Transverse colon (tissue), 4 donors: ENCODE data around the gene RGCC.

Source experiments
- POLR2A ChIP-seq: fragments of 450-650 bp; IDR thresholded peaks from one replicate; pipeline ENCODE4 v1.6.1; 2016; ENCODE audit warnings: antibody characterized with exemption, mild to moderate bottlenecking, moderate library complexity
- POLR2AphosphoS5 ChIP-seq, 3 donors: sonication (generic); formaldehyde crosslinking; IDR thresholded peaks; one replicate each; pipeline ENCODE4 v1.6.1; 2016; ENCODE audit warnings: antibody characterized with exemption in 3 of 3
- TF ChIP-seq, protein P1 (sequence below), 5 experiments: fragments of 200-600 bp in 3 of 5; fragments of 450-650 bp in 2 of 5; sonication (generic) in 3 of 5; IDR thresholded peaks; 1 replicate in 2 of 5; 2 replicates in 3 of 5; pipeline ENCODE4 v1.5.1; 2016 to 2017; ENCODE audit warnings: antibody characterized with exemption in 5 of 5, inconsistent platforms in 3 of 5, mild to moderate bottlenecking in 2 of 5, moderate library complexity in 1 of 5

DNA sequence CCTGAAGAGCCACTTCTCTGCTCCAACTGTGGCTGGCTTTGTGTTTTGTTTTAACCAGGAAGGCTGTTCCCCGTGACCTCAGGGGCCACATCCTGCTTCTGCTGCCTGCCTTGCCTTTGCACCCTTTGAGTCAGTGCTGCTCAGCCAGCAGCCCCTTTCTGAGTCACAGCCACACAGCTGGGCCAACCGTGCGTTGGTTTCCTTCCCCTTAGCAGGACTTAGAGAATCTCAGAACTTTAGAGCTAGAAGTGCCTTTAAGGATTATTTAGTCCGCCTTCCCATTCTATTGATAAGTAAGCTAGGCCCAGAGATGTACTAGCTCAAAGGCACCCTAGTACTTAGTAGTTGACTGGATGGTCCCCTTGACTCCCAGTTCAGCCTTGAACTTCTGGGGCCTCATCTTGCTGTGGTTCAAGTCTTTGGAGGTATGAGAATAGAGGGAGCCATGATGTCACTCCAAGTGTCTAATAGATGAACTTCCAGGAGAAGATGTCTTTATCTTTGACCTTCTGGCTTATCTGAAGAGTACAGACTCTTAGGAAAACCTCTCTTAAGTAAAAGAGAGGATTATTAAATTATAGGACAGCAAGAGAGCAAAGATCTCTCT is 8.0 kb downstream of the RGCC start:
- TF ChIP-seq POLR2A (no peak), POLR2AphosphoS5 (IDR thresholded peaks at IDR 0.05) (peak in 1 of 3 donors; percentile 24)
- TF ChIP-seq, protein P1, sequence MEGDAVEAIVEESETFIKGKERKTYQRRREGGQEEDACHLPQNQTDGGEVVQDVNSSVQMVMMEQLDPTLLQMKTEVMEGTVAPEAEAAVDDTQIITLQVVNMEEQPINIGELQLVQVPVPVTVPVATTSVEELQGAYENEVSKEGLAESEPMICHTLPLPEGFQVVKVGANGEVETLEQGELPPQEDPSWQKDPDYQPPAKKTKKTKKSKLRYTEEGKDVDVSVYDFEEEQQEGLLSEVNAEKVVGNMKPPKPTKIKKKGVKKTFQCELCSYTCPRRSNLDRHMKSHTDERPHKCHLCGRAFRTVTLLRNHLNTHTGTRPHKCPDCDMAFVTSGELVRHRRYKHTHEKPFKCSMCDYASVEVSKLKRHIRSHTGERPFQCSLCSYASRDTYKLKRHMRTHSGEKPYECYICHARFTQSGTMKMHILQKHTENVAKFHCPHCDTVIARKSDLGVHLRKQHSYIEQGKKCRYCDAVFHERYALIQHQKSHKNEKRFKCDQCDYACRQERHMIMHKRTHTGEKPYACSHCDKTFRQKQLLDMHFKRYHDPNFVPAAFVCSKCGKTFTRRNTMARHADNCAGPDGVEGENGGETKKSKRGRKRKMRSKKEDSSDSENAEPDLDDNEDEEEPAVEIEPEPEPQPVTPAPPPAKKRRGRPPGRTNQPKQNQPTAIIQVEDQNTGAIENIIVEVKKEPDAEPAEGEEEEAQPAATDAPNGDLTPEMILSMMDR (IDR thresholded peaks at IDR 0.05): no peak
